ENCODE data around the gene ACER1.
A peak's percentile ranks its signal among the peaks of the same experiment; 100 is the strongest.

Gene ACER1

GRCh38 chr19:6274756-6275155 lies 58.7 kb downstream of the ACER1 start:
- Histone ChIP-seq H3K4me1 (ENCODE audit: insufficient read depth, poor library complexity, severe bottlenecking) (peaks cover 34% of the 10 kb centered on the region), H3K9me3 (ENCODE audit: severe bottlenecking) (no peaks in the 10 kb centered on the region), H3K4me3 (ENCODE audit: severe bottlenecking) (no peak overlapping the region), H3K27me3 (ENCODE audit: insufficient read depth, poor library complexity, severe bottlenecking) (no peaks in the 10 kb centered on the region), H3K36me3 (ENCODE audit: low read depth) (peaks cover 9% of the 10 kb centered on the region), H3K27ac (ENCODE audit: poor library complexity, severe bottlenecking) (peak overlapping the region; percentile 93)
- no peak for TF ChIP-seq CTCF (IDR thresholded peaks at IDR 0.05; ENCODE audit: poor library complexity, severe bottlenecking)
- no peak for DNase-seq (ENCODE audit: low spot score)
- ATAC-seq (ENCODE audit: low read depth), result no peak

- ATAC-seq (ENCODE audit: low read depth), result peak; percentile 77
- peak; percentile 79 for DNase-seq (ENCODE audit: low spot score)
- peak overlapping the region; percentile 93 for H3K27ac ChIP-seq (ENCODE audit: poor library complexity, severe bottlenecking)
- no peaks in the 10 kb centered on the region for H3K9me3 ChIP-seq (ENCODE audit: severe bottlenecking)
- H3K36me3 ChIP-seq (ENCODE audit: low read depth), result peaks cover 17% of the 10 kb centered on the region
- no peak for TF ChIP-seq CTCF (IDR thresholded peaks at IDR 0.05; ENCODE audit: poor library complexity, severe bottlenecking)
- H3K27me3 ChIP-seq (ENCODE audit: insufficient read depth, poor library complexity, severe bottlenecking), result no peaks in the 10 kb centered on the region
- peaks cover 34% of the 10 kb centered on the region for H3K4me1 ChIP-seq (ENCODE audit: insufficient read depth, poor library complexity, severe bottlenecking)
- H3K4me3 ChIP-seq (ENCODE audit: severe bottlenecking), result no peak overlapping the region
Measured at GRCh38 chr19:6273701-6274601, 59.5 kb downstream of the ACER1 start.

GRCh38 chr19:6272913-6273600 lies 60.4 kb downstream of the ACER1 start:
- DNase-seq (ENCODE audit: low spot score), result no peak
- peak overlapping the region; percentile 93 for H3K27ac ChIP-seq (ENCODE audit: poor library complexity, severe bottlenecking)

GRCh38 chr19:6272411-6272791 lies 61.0 kb downstream of the ACER1 start:
- DNase-seq (ENCODE audit: low spot score) (no peak), ATAC-seq (ENCODE audit: low read depth) (no peak)
- peaks cover 34% of the 10 kb centered on the region for H3K4me1 ChIP-seq (ENCODE audit: insufficient read depth, poor library complexity, severe bottlenecking)
- no peaks in the 10 kb centered on the region for H3K27me3 ChIP-seq (ENCODE audit: insufficient read depth, poor library complexity, severe bottlenecking)
- no peaks in the 10 kb centered on the region for H3K9me3 ChIP-seq (ENCODE audit: severe bottlenecking)
- peak overlapping the region; percentile 93 for H3K27ac ChIP-seq (ENCODE audit: poor library complexity, severe bottlenecking)
- no peak overlapping the region for H3K4me3 ChIP-seq (ENCODE audit: severe bottlenecking)
- TF ChIP-seq CTCF (IDR thresholded peaks at IDR 0.05; ENCODE audit: poor library complexity, severe bottlenecking), result no peak
- peaks cover 32% of the 10 kb centered on the region for H3K36me3 ChIP-seq (ENCODE audit: low read depth)

More at GRCh38 chr19:6272913-6273600, 60.4 kb downstream of the ACER1 start:
- H3K9me3 ChIP-seq (ENCODE audit: severe bottlenecking), result no peaks in the 10 kb centered on the region
- peaks cover 34% of the 10 kb centered on the region for H3K4me1 ChIP-seq (ENCODE audit: insufficient read depth, poor library complexity, severe bottlenecking)
- H3K4me3 ChIP-seq (ENCODE audit: severe bottlenecking), result no peak overlapping the region
- ATAC-seq (ENCODE audit: low read depth), result no peak
- H3K27me3 ChIP-seq (ENCODE audit: insufficient read depth, poor library complexity, severe bottlenecking), result no peaks in the 10 kb centered on the region
- peaks cover 26% of the 10 kb centered on the region for H3K36me3 ChIP-seq (ENCODE audit: low read depth)
- TF ChIP-seq CTCF (IDR thresholded peaks at IDR 0.05; ENCODE audit: poor library complexity, severe bottlenecking), result no peak

Measured in RWPE2 (cell line).